Keratinocyte (primary cell): ENCODE results near the gene CMSS1. TPM values are rescaled to one million over a fixed set of nuclear protein-coding genes. Genes with fewer than 3 reads are reported as not detected.

Experiments used
- DNase-seq: peaks from one replicate; pipeline ENCODE4 v3.0.0-alpha.2; 2011; ENCODE audit warnings: low read depth, missing footprints, low spot score
- FAIRE-seq: peaks from 2 replicates; lab custom pipeline; 2011; peaks lifted over from hg19 to GRCh38; lab: Jason Lieb, UNC
- H2AFZ ChIP-seq: 2 replicates; pipeline ENCODE4 v1.6.0; 2012; ENCODE audit warnings: low read length, control low read depth, inconsistent platforms; ENCODE audit not compliant: control insufficient read depth
- H3K27ac ChIP-seq: 2 replicates; pipeline ENCODE4 v1.5.1; 2011; ENCODE audit warnings: low read length; ENCODE audit not compliant: control insufficient read depth, insufficient read depth
- H3K27me3 ChIP-seq: 3 replicates; pipeline ENCODE4 v1.6.0; 2011; ENCODE audit warnings: low read length; ENCODE audit not compliant: control insufficient read depth, insufficient read depth; ENCODE audit errors: extremely low read depth
- H3K36me3 ChIP-seq, 2 experiments: 2 replicates in 1 of 2; 3 replicates in 1 of 2; pipeline ENCODE4 v1.5.1; 2011; ENCODE audit warnings: low read length in 2 of 2, mild to moderate bottlenecking in 1 of 2; ENCODE audit not compliant: control insufficient read depth in 2 of 2, insufficient read depth in 2 of 2; ENCODE audit errors: extremely low read depth in 1 of 2
- H3K4me1 ChIP-seq: 3 replicates; pipeline ENCODE4 v1.5.1; 2011; ENCODE audit warnings: low read length; ENCODE audit not compliant: control insufficient read depth, insufficient read depth; ENCODE audit errors: extremely low read depth
- H3K4me2 ChIP-seq: 3 replicates; pipeline ENCODE4 v1.6.0; 2011; ENCODE audit warnings: low read depth, low read length; ENCODE audit not compliant: control insufficient read depth, insufficient read depth; ENCODE audit errors: extremely low read depth
- H3K4me3 ChIP-seq, 3 experiments: fragments of 200-600 bp in 1 of 3; sonication (generic) in 1 of 3; 2 replicates in 2 of 3; 3 replicates in 1 of 3; pipeline ENCODE4 v1.5.1; 2011 to 2016; ENCODE audit warnings: low read length in 3 of 3, mild to moderate bottlenecking in 3 of 3, control low read depth in 2 of 3, inconsistent platforms in 1 of 3, low read depth in 1 of 3, mixed read lengths in 1 of 3, mixed run types in 1 of 3, moderate library complexity in 1 of 3; ENCODE audit not compliant: control insufficient read depth in 2 of 3, insufficient read depth in 2 of 3; ENCODE audit errors: extremely low read depth in 1 of 3
- H3K79me2 ChIP-seq: 2 replicates; pipeline ENCODE4 v1.6.0; 2012; ENCODE audit warnings: low read length; ENCODE audit not compliant: control insufficient read depth, insufficient read depth
- H3K9ac ChIP-seq: 3 replicates; pipeline ENCODE4 v1.6.0; 2011; ENCODE audit warnings: low read length; ENCODE audit not compliant: control insufficient read depth, insufficient read depth; ENCODE audit errors: extremely low read depth
- H3K9me1 ChIP-seq: 3 replicates; pipeline ENCODE4 v1.6.0; 2011; ENCODE audit warnings: low read length; ENCODE audit not compliant: control insufficient read depth, insufficient read depth; ENCODE audit errors: extremely low read depth
- H3K9me3 ChIP-seq: 2 replicates; pipeline ENCODE4 v1.5.1; 2012; ENCODE audit warnings: low read depth, low read length; ENCODE audit not compliant: control insufficient read depth
- H4K20me1 ChIP-seq: 3 replicates; pipeline ENCODE4 v1.6.0; 2011; ENCODE audit warnings: low read length; ENCODE audit not compliant: control insufficient read depth, insufficient read depth; ENCODE audit errors: extremely low read depth
- EZH2 ChIP-seq: IDR thresholded peaks from one replicate; pipeline ENCODE4 v1.6.1; 2012; ENCODE audit warnings: inconsistent platforms, mild to moderate bottlenecking, low read length, moderate library complexity
- dilution Hi-C: fragments of 300-500 bp; cut with MboI; formaldehyde crosslinking; loops from one replicate; pipeline ENCODE4 v1.7.0; 2020; ENCODE audit warnings: low sequenced_read_pairs; ENCODE audit not compliant: extremely low pct_ligation_motif_present
- polyA plus RNA-seq, 5 experiments: library from polyadenylated mRNA; depleted of rRNA in 3 of 5; stranded (reverse) in 3 of 5; stranded (forward) in 1 of 5; unstranded in 1 of 5; fragments of >200 nt; gene quantifications; 1 replicate in 1 of 5; 2 replicates in 3 of 5; 3 replicates in 1 of 5; pipeline versions ENCODE4 v1.2.1 to v1.2.3, GENCODE V29; 2011 to 2012; ENCODE audit warnings: missing spikeins in 2 of 5, low read depth in 1 of 5, low replicate concordance in 1 of 5
- TF ChIP-seq, protein P1 (sequence below), 3 experiments: IDR thresholded peaks in 1 of 3; conservative IDR thresholded peaks in 1 of 3; optimal IDR thresholded peaks in 1 of 3; 2 replicates in 2 of 3; 3 replicates in 1 of 3; pipeline versions ENCODE3 to v1.5.1; 2011; ENCODE audit warnings: low read length in 3 of 3, mild to moderate bottlenecking in 3 of 3, moderate library complexity in 2 of 3, control low read depth in 1 of 3, inconsistent platforms in 1 of 3; ENCODE audit not compliant: insufficient read depth in 2 of 3; ENCODE audit errors: extremely low read depth in 1 of 3

Gene CMSS1
- polyA plus RNA-seq, 1 donor (not counting 4 experiments of a cell fraction or from before 2014, with no cell fraction given): 37.2 TPM

DNA sequence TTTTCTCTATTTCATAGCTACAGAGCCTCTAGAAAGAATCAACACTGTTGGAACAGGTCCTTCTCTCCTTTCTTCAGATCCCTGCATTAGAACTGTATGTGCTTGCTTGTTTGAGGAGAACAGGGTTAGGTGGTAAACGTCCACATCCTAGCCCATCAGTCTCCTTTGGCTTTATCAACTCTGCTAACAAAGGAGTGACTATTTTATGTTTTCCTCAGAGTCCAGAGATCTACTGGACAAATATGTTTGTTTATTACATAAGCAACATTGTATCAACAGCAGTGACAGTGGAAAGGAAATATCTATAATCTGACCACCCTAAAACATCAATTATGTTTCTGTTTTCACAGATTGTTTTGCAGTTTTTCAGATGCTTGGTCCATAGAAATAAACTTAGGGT is 39.6 kb downstream of the CMSS1 start:
- dilution Hi-C loops: no loop called here
- Histone ChIP-seq H3K27me3 (no peaks in the 10 kb centered on the region), H3K4me2 (no peak overlapping the region), H3K9me3 (no peaks in the 10 kb centered on the region), H3K79me2 (peaks cover 43% of the 10 kb centered on the region), H3K9ac (no peak overlapping the region), H3K36me3 (peaks cover 8 to 10% of the 10 kb centered on the region in 2 experiments), H3K27ac (no peak overlapping the region), H3K9me1 (peaks cover 3% of the 10 kb centered on the region), H3K4me3 (no peak overlapping the region), H4K20me1 (no peaks in the 10 kb centered on the region), H3K4me1 (peaks cover 15% of the 10 kb centered on the region), H2AFZ (no peak overlapping the region)
- TF ChIP-seq, protein P1, sequence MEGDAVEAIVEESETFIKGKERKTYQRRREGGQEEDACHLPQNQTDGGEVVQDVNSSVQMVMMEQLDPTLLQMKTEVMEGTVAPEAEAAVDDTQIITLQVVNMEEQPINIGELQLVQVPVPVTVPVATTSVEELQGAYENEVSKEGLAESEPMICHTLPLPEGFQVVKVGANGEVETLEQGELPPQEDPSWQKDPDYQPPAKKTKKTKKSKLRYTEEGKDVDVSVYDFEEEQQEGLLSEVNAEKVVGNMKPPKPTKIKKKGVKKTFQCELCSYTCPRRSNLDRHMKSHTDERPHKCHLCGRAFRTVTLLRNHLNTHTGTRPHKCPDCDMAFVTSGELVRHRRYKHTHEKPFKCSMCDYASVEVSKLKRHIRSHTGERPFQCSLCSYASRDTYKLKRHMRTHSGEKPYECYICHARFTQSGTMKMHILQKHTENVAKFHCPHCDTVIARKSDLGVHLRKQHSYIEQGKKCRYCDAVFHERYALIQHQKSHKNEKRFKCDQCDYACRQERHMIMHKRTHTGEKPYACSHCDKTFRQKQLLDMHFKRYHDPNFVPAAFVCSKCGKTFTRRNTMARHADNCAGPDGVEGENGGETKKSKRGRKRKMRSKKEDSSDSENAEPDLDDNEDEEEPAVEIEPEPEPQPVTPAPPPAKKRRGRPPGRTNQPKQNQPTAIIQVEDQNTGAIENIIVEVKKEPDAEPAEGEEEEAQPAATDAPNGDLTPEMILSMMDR (optimal IDR thresholded peaks at IDR 0.05 in 1 of 3, IDR thresholded peaks at IDR 0.05 in 1 of 3, conservative IDR thresholded peaks at IDR 0.05 in 1 of 3; ENCODE audit: extremely low read depth in 1 of 3, insufficient read depth in 2 of 3, low read length in 3 of 3): no peak
- TF ChIP-seq EZH2: no peak
- no peak for DNase-seq
- no peak for FAIRE-seq

DNA sequence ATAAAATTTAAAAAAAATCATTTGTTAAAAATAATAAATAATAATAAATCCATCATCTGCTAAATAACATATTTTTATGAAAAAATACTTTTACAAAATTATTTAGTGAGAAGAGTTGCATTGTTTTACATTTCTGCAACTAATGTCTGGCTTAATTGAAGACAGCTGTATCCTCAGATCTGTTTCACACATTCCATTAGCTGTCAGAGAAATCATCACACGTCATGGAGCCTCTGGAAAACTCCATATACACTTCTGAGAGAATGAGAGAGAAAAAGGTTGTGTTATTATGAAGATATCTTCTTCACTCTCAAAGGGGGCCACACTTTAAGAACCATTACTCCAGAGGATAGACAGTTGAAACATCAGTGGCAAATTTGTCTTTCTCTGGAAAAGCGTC is 40.8 kb downstream of the CMSS1 start:
- DNase-seq (no peak), FAIRE-seq (no peak)
- no peak for TF ChIP-seq EZH2
- TF ChIP-seq, protein P1 (optimal IDR thresholded peaks at IDR 0.05 in 1 of 3, IDR thresholded peaks at IDR 0.05 in 1 of 3, conservative IDR thresholded peaks at IDR 0.05 in 1 of 3; ENCODE audit: extremely low read depth in 1 of 3, insufficient read depth in 2 of 3, low read length in 3 of 3): no peak
- Histone ChIP-seq H3K27ac (no peak overlapping the region), H3K4me2 (no peak overlapping the region), H4K20me1 (no peaks in the 10 kb centered on the region), H3K36me3 (peaks cover 15 to 20% of the 10 kb centered on the region in 2 experiments), H2AFZ (no peak overlapping the region), H3K9me3 (no peaks in the 10 kb centered on the region), H3K27me3 (no peaks in the 10 kb centered on the region), H3K79me2 (peaks cover 49% of the 10 kb centered on the region), H3K4me1 (peaks cover 15% of the 10 kb centered on the region), H3K4me3 (no peak overlapping the region), H3K9ac (no peak overlapping the region), H3K9me1 (peaks cover 4% of the 10 kb centered on the region)
- dilution Hi-C loops: no loop called here
